LNCAP (cell line): Measurements from ENCODE around the gene ZNF438.

ENCODE experiments used
- CTCF ChIP-seq: fragments of 450-650 bp; IDR thresholded peaks from 2 replicates; pipeline ENCODE4 v1.5.1; 2017; ENCODE audit warnings: mild to moderate bottlenecking

Gene ZNF438

GRCh38 chr10:30873411-30873810 is 158.3 kb downstream of the ZNF438 start:
- no peak for TF ChIP-seq CTCF

- no peak for TF ChIP-seq CTCF
Measured at GRCh38 chr10:30870896-30871295, 160.8 kb downstream of the ZNF438 start.

- no peak for TF ChIP-seq CTCF
Measured at GRCh38 chr10:30869566-30869965, 162.1 kb downstream of the ZNF438 start.

GRCh38 chr10:30868611-30869010 is 163.1 kb downstream of the ZNF438 start:
- TF ChIP-seq CTCF = no peak

- no peak for TF ChIP-seq CTCF
Measured at GRCh38 chr10:30866896-30867295, 164.8 kb downstream of the ZNF438 start.

GRCh38 chr10:30865141-30865926 is 166.3 kb downstream of the ZNF438 start:
- TF ChIP-seq CTCF = no peak

- no peak for TF ChIP-seq CTCF
Measured at GRCh38 chr10:30863516-30864210, 168.0 kb downstream of the ZNF438 start.
